Osteocyte (in vitro differentiated cells): ENCODE data around the gene SBK3. TPM values are rescaled to one million over a fixed set of nuclear protein-coding genes. Genes with fewer than 3 reads are reported as not detected.

Source experiments
- DNase-seq: peaks from one replicate; pipeline ENCODE4 v3.0.0; 2021; ENCODE audit warnings: mixed read lengths; ENCODE audit not compliant: unreplicated experiment; ENCODE audit errors: extremely low spot score
- H3K27ac Mint-ChIP-seq: one replicate; pipeline ENCODE4 v1.8.0; 2021; ENCODE audit warnings: mild to moderate bottlenecking, mixed read lengths; ENCODE audit not compliant: unreplicated experiment
- H3K27me3 Mint-ChIP-seq: one replicate; pipeline ENCODE4 v1.8.0; 2021; ENCODE audit warnings: mixed read lengths; ENCODE audit not compliant: unreplicated experiment
- H3K36me3 Mint-ChIP-seq: one replicate; pipeline ENCODE4 v1.8.0; 2021; ENCODE audit warnings: mixed read lengths; ENCODE audit not compliant: unreplicated experiment
- H3K4me1 Mint-ChIP-seq: one replicate; pipeline ENCODE4 v1.8.0; 2021; ENCODE audit warnings: mixed read lengths; ENCODE audit not compliant: unreplicated experiment
- H3K4me3 Mint-ChIP-seq: one replicate; pipeline ENCODE4 v1.8.0; 2021; ENCODE audit warnings: mild to moderate bottlenecking, moderate library complexity, mixed read lengths; ENCODE audit not compliant: unreplicated experiment
- H3K9me3 Mint-ChIP-seq: one replicate; pipeline ENCODE4 v1.8.0; 2021; ENCODE audit warnings: mixed read lengths; ENCODE audit not compliant: unreplicated experiment
- CTCF ChIP-seq: fragments of 200-600 bp; sonication (generic); IDR thresholded peaks from 2 replicates; pipeline ENCODE4 v1.5.0; 2021; ENCODE audit warnings: antibody characterized with exemption, mild to moderate bottlenecking, moderate library complexity
- total RNA-seq: library from RNA; stranded (reverse); gene quantifications from 2 replicates; pipeline ENCODE4 v1.2.1, GENCODE V29; 2021

The SBK3 gene
- total RNA-seq, 1 donor from 2014 or later = not detected

GRCh38 chr19:55493645-55494171, 51.6 kb downstream of the SBK3 start:
- Mint-ChIP-seq H3K27me3 (no peaks in the 10 kb centered on the region), H3K4me1 (peaks cover 22% of the 10 kb centered on the region), H3K36me3 (no peaks in the 10 kb centered on the region), H3K9me3 (no peaks in the 10 kb centered on the region), H3K27ac (no peak overlapping the region), H3K4me3 (no peak overlapping the region)
- no peak for TF ChIP-seq CTCF
- DNase-seq = no peak

GRCh38 chr19:55493052-55493644, 52.2 kb downstream of the SBK3 start:
- Mint-ChIP-seq H3K4me1 (peaks cover 26% of the 10 kb centered on the region), H3K36me3 (no peaks in the 10 kb centered on the region), H3K27me3 (no peaks in the 10 kb centered on the region), H3K27ac (no peak overlapping the region), H3K9me3 (no peaks in the 10 kb centered on the region), H3K4me3 (no peak overlapping the region)
- no peak for TF ChIP-seq CTCF
- no peak for DNase-seq

DNA sequence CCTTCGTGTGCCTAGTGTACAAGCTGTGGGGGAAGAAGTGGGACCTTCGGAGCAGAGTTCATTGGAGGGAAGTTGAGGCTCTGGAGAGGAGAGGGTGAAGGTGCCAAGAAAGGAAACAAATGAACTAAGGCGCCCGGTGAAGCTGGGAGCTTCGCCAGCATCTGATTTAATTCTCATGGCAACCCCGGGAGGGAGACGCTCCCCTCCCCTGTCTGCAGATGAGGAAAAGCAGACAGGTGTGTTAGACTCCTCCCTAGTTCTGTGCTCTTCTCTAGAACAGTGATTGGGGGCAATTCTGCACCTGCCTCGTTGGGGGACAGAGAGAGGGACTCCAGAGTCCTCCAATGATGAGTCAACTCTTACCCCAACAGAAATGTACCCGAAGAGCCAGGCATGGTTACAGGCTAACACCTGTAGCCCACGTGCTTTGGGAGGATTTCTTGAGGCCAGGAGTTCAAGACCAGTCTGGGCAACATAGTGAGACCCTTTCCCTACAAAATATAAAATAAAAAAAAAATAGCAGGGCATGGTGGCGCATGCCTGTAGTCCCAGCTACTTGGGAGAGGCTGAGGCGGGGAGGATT, 52.9 kb downstream of the SBK3 start:
- H3K4me1 Mint-ChIP-seq = peaks cover 30% of the 10 kb centered on the region
- no peaks in the 10 kb centered on the region for H3K36me3 Mint-ChIP-seq
- no peaks in the 10 kb centered on the region for H3K27me3 Mint-ChIP-seq
- TF ChIP-seq CTCF = no peak
- no peak for DNase-seq
- H3K4me3 Mint-ChIP-seq = no peak overlapping the region
- no peak overlapping the region for H3K27ac Mint-ChIP-seq
- no peaks in the 10 kb centered on the region for H3K9me3 Mint-ChIP-seq

DNA sequence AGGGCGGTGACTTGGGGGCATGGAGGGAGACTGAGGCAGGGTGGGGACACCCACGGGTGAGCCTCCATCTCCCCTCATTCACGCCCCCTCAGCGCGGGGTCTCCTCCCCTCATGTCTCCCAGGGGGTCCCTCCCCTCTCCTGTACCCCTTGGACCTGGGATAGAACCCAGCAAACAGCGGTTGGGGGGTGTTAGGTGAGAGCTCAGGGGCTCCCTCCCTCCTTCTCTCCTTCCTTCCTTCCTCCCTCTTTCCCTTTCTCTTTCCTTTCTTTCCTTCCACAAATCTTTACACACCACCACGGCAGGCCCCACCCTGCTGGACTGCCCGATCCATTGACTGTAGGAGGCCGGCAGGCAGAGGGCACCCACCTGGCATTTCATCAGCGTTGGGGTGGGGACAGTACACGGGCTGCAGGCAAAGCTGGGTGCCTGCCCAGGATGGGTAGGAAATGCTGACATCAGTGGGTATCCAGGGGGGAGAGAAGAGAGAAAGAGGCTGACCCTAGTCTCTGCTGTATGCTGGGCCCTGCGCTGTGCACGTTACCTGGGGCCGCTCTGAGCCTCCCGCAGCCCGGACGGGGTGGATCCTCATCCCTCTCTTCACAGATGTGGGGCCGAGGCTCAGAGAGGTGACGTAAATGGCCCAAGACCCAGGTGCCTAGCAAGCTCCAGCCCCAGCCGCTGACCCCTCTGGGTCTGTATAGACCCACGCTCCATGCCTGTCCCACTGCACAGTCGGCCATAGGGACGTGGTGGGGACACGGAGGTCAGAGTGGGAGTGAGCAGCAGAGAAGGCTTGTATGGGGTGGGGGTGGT, 53.6 kb downstream of the SBK3 start:
- DNase-seq = no peak
- H3K9me3 Mint-ChIP-seq = no peaks in the 10 kb centered on the region
- H3K4me3 Mint-ChIP-seq = no peak overlapping the region
- no peaks in the 10 kb centered on the region for H3K27me3 Mint-ChIP-seq
- H3K27ac Mint-ChIP-seq = no peak overlapping the region
- peaks cover 37% of the 10 kb centered on the region for H3K4me1 Mint-ChIP-seq
- no peak for TF ChIP-seq CTCF
- H3K36me3 Mint-ChIP-seq = no peaks in the 10 kb centered on the region

Other genes with a start within 250 kb of the SBK3 start
- not detected in 2 replicates for gene TMEM150B, start 220.2 kb downstream of the SBK3 start, total RNA-seq
- gene KMT5C, start 205.7 kb downstream of the SBK3 start, total RNA-seq = 12.4 and 18.6 TPM in 2 replicates
- not detected in 2 replicates for gene COX6B2, start 190.8 kb downstream of the SBK3 start, total RNA-seq
- not detected in 2 replicates for gene GARIN5B, start 182.3 kb downstream of the SBK3 start, total RNA-seq
- 0.91 and 1.0 TPM in 2 replicates for gene IL11, start 175.1 kb downstream of the SBK3 start, total RNA-seq
- not detected in 2 replicates for gene TMEM190, start 168.7 kb downstream of the SBK3 start, total RNA-seq
- 0.70 and 1.1 TPM in 2 replicates for gene TMEM238, start 161.3 kb downstream of the SBK3 start, total RNA-seq
- gene RPL28, start 159.6 kb downstream of the SBK3 start, total RNA-seq = 1,845 and 2,000 TPM in 2 replicates
- 70.7 and 71.1 TPM in 2 replicates for gene UBE2S, start 137.8 kb downstream of the SBK3 start, total RNA-seq
- not detected in 2 replicates for gene SHISA7, start 102.2 kb downstream of the SBK3 start, total RNA-seq
- gene ISOC2, start 83.9 kb downstream of the SBK3 start, total RNA-seq = 37.0 and 39.8 TPM in 2 replicates
- gene C19orf85, start 80.8 kb downstream of the SBK3 start, total RNA-seq = not detected in 2 replicates
- 10.4 and 11.6 TPM in 2 replicates for gene ZNF628, start 68.9 kb downstream of the SBK3 start, total RNA-seq
- gene NAT14, start 60.4 kb downstream of the SBK3 start, total RNA-seq = 54.2 and 58.2 TPM in 2 replicates
- 21.5 and 22.1 TPM in 2 replicates for gene SSC5D, start 57.1 kb downstream of the SBK3 start, total RNA-seq
- not detected in 2 replicates for gene SBK2, start 8.4 kb downstream of the SBK3 start, total RNA-seq
- 27.4 and 29.2 TPM in 2 replicates for gene ZNF579, start 35.3 kb upstream of the SBK3 start, total RNA-seq
- 17.0 and 19.1 TPM in 2 replicates for gene FIZ1, start 54.0 kb upstream of the SBK3 start, total RNA-seq
- 15.5 and 15.6 TPM in 2 replicates for gene ZNF524, start 54.7 kb upstream of the SBK3 start, total RNA-seq
- 16.9 and 19.2 TPM in 2 replicates for gene ZNF865, start 60.1 kb upstream of the SBK3 start, total RNA-seq
- 9.2 and 9.6 TPM in 2 replicates for gene ZNF784, start 79.0 kb upstream of the SBK3 start, total RNA-seq
- gene ZNF580, start 95.5 kb upstream of the SBK3 start, total RNA-seq = 62.3 and 79.8 TPM in 2 replicates
- gene ZNF581, start 98.1 kb upstream of the SBK3 start, total RNA-seq = 29.6 and 33.8 TPM in 2 replicates
- gene CCDC106, start 102.7 kb upstream of the SBK3 start, total RNA-seq = 25.9 and 28.1 TPM in 2 replicates
- gene U2AF2, start 109.5 kb upstream of the SBK3 start, total RNA-seq = 174 and 189 TPM in 2 replicates
- 142 and 148 TPM in 2 replicates for gene EPN1, start 129.7 kb upstream of the SBK3 start, total RNA-seq
- not detected in 2 replicates for gene NLRP9, start 192.9 kb upstream of the SBK3 start, total RNA-seq
- not detected in 2 replicates for gene RFPL4A, start 213.6 kb upstream of the SBK3 start, total RNA-seq
- not detected in 2 replicates for gene RFPL4AL1, start 223.6 kb upstream of the SBK3 start, total RNA-seq